ENCODE results near the gene PTPRN2. TPM values are rescaled to one million over a fixed set of nuclear protein-coding genes. Genes with fewer than 3 reads are reported as not detected.

The PTPRN2 gene
- total RNA-seq, 2 experiments from 2014 or later = 0.46 to 0.51 TPM

DNA sequence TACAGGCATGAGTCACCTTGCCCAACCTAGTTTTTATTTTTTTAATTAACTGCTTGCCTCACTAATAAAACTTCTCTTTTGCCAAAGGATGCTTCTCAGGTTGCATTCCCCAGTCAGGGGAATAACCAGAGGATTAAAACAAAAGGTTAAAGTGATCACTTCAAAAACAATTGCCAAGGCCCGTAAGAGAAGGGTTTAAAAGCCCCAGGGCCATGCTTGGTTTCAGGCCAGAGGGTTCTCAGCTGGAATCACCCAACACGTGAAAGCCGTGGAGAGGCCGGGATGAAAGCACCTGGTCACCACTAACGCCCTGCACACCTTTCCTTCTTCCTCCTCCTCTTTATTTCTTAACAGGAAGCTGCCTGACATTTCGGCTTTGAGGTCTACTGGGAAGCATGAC lies 587.5 kb downstream of the PTPRN2 start:
- H3K4me1 Mint-ChIP-seq = no peaks in the 10 kb centered on the region
- no peaks in the 10 kb centered on the region for H3K9me3 Mint-ChIP-seq (ENCODE audit: low read depth)
- H3K27me3 Mint-ChIP-seq = no peaks in the 10 kb centered on the region
- H3K27ac Mint-ChIP-seq = no peak overlapping the region
- POLR2A ChIA-PET = interaction anchor here (0.6 kb wide), 1 partner anchor 106 kb away, joined by 3 read pairs; no protein-coding TSS in a partner anchor
- intact Hi-C loops (cut with DNase I, micrococcal nuclease) = no loop called here
- H3K4me3 Mint-ChIP-seq = no peak overlapping the region
- CTCF ChIA-PET = no interaction called here
- H3K36me3 Mint-ChIP-seq (ENCODE audit: low read depth) = no peaks in the 10 kb centered on the region
- no peak for DNase-seq
- ATAC-seq = no peak

- ATAC-seq = no peak
- Mint-ChIP-seq H3K27me3 (no peaks in the 10 kb centered on the region), H3K27ac (no peak overlapping the region), H3K36me3 (ENCODE audit: low read depth) (no peaks in the 10 kb centered on the region), H3K9me3 (ENCODE audit: low read depth) (no peaks in the 10 kb centered on the region), H3K4me1 (no peaks in the 10 kb centered on the region), H3K4me3 (no peak overlapping the region)
- ChIA-PET POLR2A (no interaction called here), CTCF (interaction anchor here (0.7 kb wide), 1 partner anchor 1234 kb away, joined by 3 read pairs; no protein-coding TSS in a partner anchor)
- intact Hi-C loops (cut with DNase I, micrococcal nuclease) = no loop called here
- DNase-seq = no peak
These were observed 588.6 kb downstream of the PTPRN2 start for GRCh38 chr7:157998884-157999552.

GRCh38 chr7:157997471-157997870 lies 590.2 kb downstream of the PTPRN2 start:
- intact Hi-C loops (cut with DNase I, micrococcal nuclease) = no loop called here
- Mint-ChIP-seq H3K4me3 (no peak overlapping the region), H3K9me3 (ENCODE audit: low read depth) (no peaks in the 10 kb centered on the region), H3K27ac (no peak overlapping the region), H3K27me3 (no peaks in the 10 kb centered on the region), H3K4me1 (no peaks in the 10 kb centered on the region), H3K36me3 (ENCODE audit: low read depth) (no peaks in the 10 kb centered on the region)
- CTCF ChIA-PET = no interaction called here
- POLR2A ChIA-PET = interaction anchor here (0.5 kb wide), 1 partner anchor 108 kb away, joined by 4 read pairs; no protein-coding TSS in a partner anchor
- no peak for DNase-seq
- no peak for ATAC-seq

GRCh38 chr7:157997080-157997440 lies 590.6 kb downstream of the PTPRN2 start:
- Mint-ChIP-seq H3K4me3 (no peak overlapping the region), H3K27me3 (no peaks in the 10 kb centered on the region), H3K4me1 (no peaks in the 10 kb centered on the region), H3K27ac (no peak overlapping the region), H3K9me3 (ENCODE audit: low read depth) (no peaks in the 10 kb centered on the region), H3K36me3 (ENCODE audit: low read depth) (no peaks in the 10 kb centered on the region)
- intact Hi-C loops (cut with DNase I, micrococcal nuclease) = no loop called here
- ATAC-seq = no peak
- ChIA-PET POLR2A (interaction anchor here (0.5 kb wide), 1 partner anchor 108 kb away, joined by 4 read pairs; no protein-coding TSS in a partner anchor), CTCF (no interaction called here)
- DNase-seq = no peak

- Mint-ChIP-seq H3K27ac (no peak overlapping the region), H3K36me3 (ENCODE audit: low read depth) (no peaks in the 10 kb centered on the region), H3K9me3 (ENCODE audit: low read depth) (no peaks in the 10 kb centered on the region), H3K4me3 (no peak overlapping the region), H3K4me1 (no peaks in the 10 kb centered on the region), H3K27me3 (no peaks in the 10 kb centered on the region)
- ChIA-PET CTCF (no interaction called here), POLR2A (no interaction called here)
- DNase-seq (no peak), ATAC-seq (no peak)
- intact Hi-C loops (cut with DNase I, micrococcal nuclease) = no loop called here
These were observed 591.1 kb downstream of the PTPRN2 start for GRCh38 chr7:157996359-157997079.

- no peak overlapping the region for H3K27ac Mint-ChIP-seq
- DNase-seq (no peak), ATAC-seq (no peak)
- CTCF ChIA-PET = no interaction called here
- H3K27me3 Mint-ChIP-seq = no peaks in the 10 kb centered on the region
- intact Hi-C loops (cut with DNase I, micrococcal nuclease) = no loop called here
- H3K4me3 Mint-ChIP-seq = no peak overlapping the region
- H3K36me3 Mint-ChIP-seq (ENCODE audit: low read depth) = no peaks in the 10 kb centered on the region
- POLR2A ChIA-PET = no interaction called here
- H3K4me1 Mint-ChIP-seq = no peaks in the 10 kb centered on the region
- no peaks in the 10 kb centered on the region for H3K9me3 Mint-ChIP-seq (ENCODE audit: low read depth)
These were observed 591.8 kb downstream of the PTPRN2 start for GRCh38 chr7:157995815-157996214.

- CTCF ChIA-PET = no interaction called here
These were observed 593.3 kb downstream of the PTPRN2 start for GRCh38 chr7:157994319-157994718.

GRCh38 chr7:157993406-157994105 lies 594.1 kb downstream of the PTPRN2 start:
- Mint-ChIP-seq H3K36me3 (ENCODE audit: low read depth) (no peaks in the 10 kb centered on the region), H3K27ac (no peak overlapping the region), H3K27me3 (no peaks in the 10 kb centered on the region), H3K4me1 (no peaks in the 10 kb centered on the region), H3K9me3 (ENCODE audit: low read depth) (no peaks in the 10 kb centered on the region), H3K4me3 (no peak overlapping the region)
- POLR2A ChIA-PET = no interaction called here
- ATAC-seq (no peak), DNase-seq (no peak)
- intact Hi-C loops (cut with DNase I, micrococcal nuclease) = no loop called here
- CTCF ChIA-PET = no interaction called here

More at GRCh38 chr7:157994319-157994718, 593.3 kb downstream of the PTPRN2 start:
- H3K4me3 Mint-ChIP-seq = no peak overlapping the region
- POLR2A ChIA-PET = no interaction called here
- no peaks in the 10 kb centered on the region for H3K4me1 Mint-ChIP-seq
- H3K9me3 Mint-ChIP-seq (ENCODE audit: low read depth) = no peaks in the 10 kb centered on the region
- DNase-seq (no peak), ATAC-seq (no peak)
- H3K27ac Mint-ChIP-seq = no peak overlapping the region
- H3K36me3 Mint-ChIP-seq (ENCODE audit: low read depth) = no peaks in the 10 kb centered on the region
- intact Hi-C loops (cut with DNase I, micrococcal nuclease) = no loop called here
- H3K27me3 Mint-ChIP-seq = no peaks in the 10 kb centered on the region

GRCh38 chr7:157992511-157993160 lies 595.0 kb downstream of the PTPRN2 start:
- intact Hi-C loops (cut with DNase I, micrococcal nuclease) = no loop called here
- no peak for DNase-seq
- ATAC-seq = no peak
- Mint-ChIP-seq H3K36me3 (ENCODE audit: low read depth) (no peaks in the 10 kb centered on the region), H3K9me3 (ENCODE audit: low read depth) (no peaks in the 10 kb centered on the region), H3K4me1 (no peaks in the 10 kb centered on the region), H3K4me3 (no peak overlapping the region), H3K27ac (no peak overlapping the region), H3K27me3 (no peaks in the 10 kb centered on the region)
- ChIA-PET CTCF (no interaction called here), POLR2A (no interaction called here)

DNA sequence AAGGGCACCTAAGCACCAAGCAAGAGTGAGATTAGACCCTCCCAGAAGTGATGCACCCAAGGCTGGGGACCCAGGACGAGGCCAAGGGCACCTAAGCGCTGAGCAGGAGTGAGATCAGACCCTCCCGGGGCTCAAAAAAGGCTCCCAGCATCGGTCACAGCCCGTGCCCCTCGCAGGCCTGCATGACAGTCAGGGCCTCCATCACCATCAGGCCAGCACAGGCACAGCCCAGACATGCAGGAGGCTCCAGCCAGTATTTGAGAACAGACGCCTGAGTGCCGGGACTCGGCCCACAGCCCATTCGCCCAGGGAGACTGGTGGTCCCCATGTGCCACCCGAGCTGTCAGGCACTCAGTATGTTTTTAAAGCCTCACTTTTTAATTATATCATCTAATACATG lies 595.9 kb downstream of the PTPRN2 start:
- CTCF ChIA-PET = no interaction called here
- H3K36me3 Mint-ChIP-seq (ENCODE audit: low read depth) = no peaks in the 10 kb centered on the region
- ATAC-seq = no peak
- POLR2A ChIA-PET = no interaction called here
- H3K4me1 Mint-ChIP-seq = no peaks in the 10 kb centered on the region
- no peak for DNase-seq
- intact Hi-C loops (cut with DNase I, micrococcal nuclease) = no loop called here
- no peak overlapping the region for H3K27ac Mint-ChIP-seq
- H3K9me3 Mint-ChIP-seq (ENCODE audit: low read depth) = no peaks in the 10 kb centered on the region
- H3K4me3 Mint-ChIP-seq = no peak overlapping the region
- no peaks in the 10 kb centered on the region for H3K27me3 Mint-ChIP-seq

DNA sequence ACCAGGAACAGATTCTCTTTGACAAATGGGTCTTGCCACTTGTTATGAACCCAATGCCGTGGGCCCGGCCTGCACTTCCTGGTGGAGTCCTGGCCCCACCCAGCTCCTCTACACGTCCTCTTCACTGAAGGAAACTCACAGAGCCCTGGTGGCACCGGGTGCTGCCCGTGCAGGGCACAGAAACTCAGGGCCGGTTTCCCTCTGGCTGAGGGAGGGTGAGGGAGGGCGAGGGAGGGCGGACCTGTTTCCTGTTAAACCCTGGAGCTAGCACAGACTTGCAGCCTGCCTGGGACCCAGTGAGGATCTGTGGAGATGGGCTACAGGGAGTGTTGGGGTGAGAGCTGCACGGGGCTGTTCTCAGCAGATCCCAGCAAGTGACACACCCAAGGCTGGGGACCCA lies 596.3 kb downstream of the PTPRN2 start:
- Mint-ChIP-seq H3K4me1 (no peaks in the 10 kb centered on the region), H3K9me3 (ENCODE audit: low read depth) (no peaks in the 10 kb centered on the region), H3K4me3 (no peak overlapping the region), H3K27me3 (no peaks in the 10 kb centered on the region), H3K27ac (no peak overlapping the region), H3K36me3 (ENCODE audit: low read depth) (no peaks in the 10 kb centered on the region)
- ATAC-seq (no peak), DNase-seq (no peak)
- ChIA-PET POLR2A (no interaction called here), CTCF (no interaction called here)
- intact Hi-C loops (cut with DNase I, micrococcal nuclease) = no loop called here

DNA sequence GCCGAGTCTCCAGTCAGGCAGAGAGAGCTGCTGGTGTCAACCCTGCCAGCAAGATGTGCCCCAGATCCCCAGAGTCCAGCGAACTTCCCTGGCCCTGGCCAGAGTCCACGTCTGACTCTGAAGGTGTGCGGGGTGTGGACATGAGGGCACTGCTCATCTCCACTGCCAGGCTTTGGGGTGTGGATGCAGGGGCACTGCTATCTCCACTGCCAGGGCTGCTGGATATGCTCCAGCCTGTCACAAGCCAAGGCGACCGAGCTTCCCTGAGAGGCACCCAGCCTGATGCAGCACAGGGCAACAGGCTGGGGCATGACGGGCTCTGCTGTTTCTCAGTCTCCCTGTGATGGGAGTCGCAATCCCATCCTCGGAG lies 596.8 kb downstream of the PTPRN2 start:
- no peaks in the 10 kb centered on the region for H3K36me3 Mint-ChIP-seq (ENCODE audit: low read depth)
- H3K4me3 Mint-ChIP-seq = no peak overlapping the region
- DNase-seq (no peak), ATAC-seq (no peak)
- intact Hi-C loops (cut with DNase I, micrococcal nuclease) = no loop called here
- H3K9me3 Mint-ChIP-seq (ENCODE audit: low read depth) = no peaks in the 10 kb centered on the region
- ChIA-PET CTCF (no interaction called here), POLR2A (no interaction called here)
- no peaks in the 10 kb centered on the region for H3K4me1 Mint-ChIP-seq
- H3K27me3 Mint-ChIP-seq = no peaks in the 10 kb centered on the region
- H3K27ac Mint-ChIP-seq = no peak overlapping the region
